Measurements from ENCODE around the gene CELF4. TPM values are rescaled to one million over a fixed set of nuclear protein-coding genes. Genes with fewer than 3 reads are reported as not detected.

CELF4 gene
- total and polyA plus RNA-seq, 2 donors (not counting 1 experiment from before 2014, with no cell fraction given): 0.17 TPM; not detected in 1

- DNase-seq (ENCODE audit: low read depth in 2 of 2): no peak
- TF ChIP-seq CTCF (conservative IDR thresholded peaks at IDR 0.05 in 1 of 2, IDR thresholded peaks at IDR 0.05 in 1 of 2; ENCODE audit: low read depth in 1 of 2, low read length in 2 of 2) (no peak), EZH2 (IDR thresholded peaks at IDR 0.05; ENCODE audit: low read length, missing control alignments) (no peak)
- H3K27ac ChIP-seq (ENCODE audit: insufficient read depth, low read length): no peak overlapping the region
- no peak overlapping the region for H2AFZ ChIP-seq (ENCODE audit: low read length)
- no peak overlapping the region for H3K4me3 ChIP-seq (replicated peaks in 1 of 4; ENCODE audit: control extremely low read depth in 1 of 4, insufficient read depth in 1 of 4, low read depth in 3 of 4, low read length in 4 of 4)
- no peaks in the 10 kb centered on the region for H3K36me3 ChIP-seq (ENCODE audit: control insufficient read depth, insufficient read depth, low read length)
- H3K9ac ChIP-seq (ENCODE audit: insufficient read depth, low read length): no peak overlapping the region
- H3K27me3 ChIP-seq (ENCODE audit: control insufficient read depth, insufficient read depth, low read length): no peaks in the 10 kb centered on the region
- no peaks in the 10 kb centered on the region for H3K4me1 ChIP-seq (ENCODE audit: control insufficient read depth, extremely low read depth, insufficient read depth, low read length)
- no peaks in the 10 kb centered on the region for H3K9me3 ChIP-seq (ENCODE audit: control insufficient read depth, insufficient read depth, low read depth, low read length)
- H3K79me2 ChIP-seq (ENCODE audit: control insufficient read depth, insufficient read depth, low read length): no peaks in the 10 kb centered on the region
- no peaks in the 10 kb centered on the region for H4K20me1 ChIP-seq (ENCODE audit: control insufficient read depth, extremely low read depth, insufficient read depth, low read length)
- H3K4me2 ChIP-seq (ENCODE audit: extremely low read depth, insufficient read depth, low read length): no peak overlapping the region
These were observed 106.9 kb downstream of the CELF4 start for GRCh38 chr18:37458697-37459096.

- H3K36me3 ChIP-seq (ENCODE audit: control insufficient read depth, insufficient read depth, low read length): no peaks in the 10 kb centered on the region
These were observed 107.8 kb downstream of the CELF4 start for GRCh38 chr18:37457753-37458152.

GRCh38 chr18:37457341-37457740 lies 108.3 kb downstream of the CELF4 start:
- no peaks in the 10 kb centered on the region for H3K4me1 ChIP-seq (ENCODE audit: control insufficient read depth, extremely low read depth, insufficient read depth, low read length)
- H3K36me3 ChIP-seq (ENCODE audit: control insufficient read depth, insufficient read depth, low read length): no peaks in the 10 kb centered on the region

More at GRCh38 chr18:37457753-37458152, 107.8 kb downstream of the CELF4 start:
- Histone ChIP-seq H3K4me1 (ENCODE audit: control insufficient read depth, extremely low read depth, insufficient read depth, low read length) (no peaks in the 10 kb centered on the region), H3K4me2 (ENCODE audit: extremely low read depth, insufficient read depth, low read length) (no peak overlapping the region), H3K27ac (ENCODE audit: insufficient read depth, low read length) (no peak overlapping the region), H3K4me3 (replicated peaks in 1 of 4; ENCODE audit: control extremely low read depth in 1 of 4, insufficient read depth in 1 of 4, low read depth in 3 of 4, low read length in 4 of 4) (no peak overlapping the region), H3K9me3 (ENCODE audit: control insufficient read depth, insufficient read depth, low read depth, low read length) (no peaks in the 10 kb centered on the region), H3K79me2 (ENCODE audit: control insufficient read depth, insufficient read depth, low read length) (no peaks in the 10 kb centered on the region), H3K9ac (ENCODE audit: insufficient read depth, low read length) (no peak overlapping the region), H2AFZ (ENCODE audit: low read length) (no peak overlapping the region), H4K20me1 (ENCODE audit: control insufficient read depth, extremely low read depth, insufficient read depth, low read length) (no peaks in the 10 kb centered on the region), H3K27me3 (ENCODE audit: control insufficient read depth, insufficient read depth, low read length) (no peaks in the 10 kb centered on the region)
- TF ChIP-seq CTCF (conservative IDR thresholded peaks at IDR 0.05 in 1 of 2, IDR thresholded peaks at IDR 0.05 in 1 of 2; ENCODE audit: low read depth in 1 of 2, low read length in 2 of 2) (no peak), EZH2 (IDR thresholded peaks at IDR 0.05; ENCODE audit: low read length, missing control alignments) (no peak)
- no peak for DNase-seq (ENCODE audit: low read depth in 2 of 2)

More at GRCh38 chr18:37457341-37457740, 108.3 kb downstream of the CELF4 start:
- Histone ChIP-seq H3K27me3 (ENCODE audit: control insufficient read depth, insufficient read depth, low read length) (no peaks in the 10 kb centered on the region), H3K9ac (ENCODE audit: insufficient read depth, low read length) (no peak overlapping the region), H2AFZ (ENCODE audit: low read length) (no peak overlapping the region), H3K79me2 (ENCODE audit: control insufficient read depth, insufficient read depth, low read length) (no peaks in the 10 kb centered on the region), H3K9me3 (ENCODE audit: control insufficient read depth, insufficient read depth, low read depth, low read length) (no peaks in the 10 kb centered on the region), H3K27ac (ENCODE audit: insufficient read depth, low read length) (no peak overlapping the region), H4K20me1 (ENCODE audit: control insufficient read depth, extremely low read depth, insufficient read depth, low read length) (no peaks in the 10 kb centered on the region), H3K4me3 (replicated peaks in 1 of 4; ENCODE audit: control extremely low read depth in 1 of 4, insufficient read depth in 1 of 4, low read depth in 3 of 4, low read length in 4 of 4) (no peak overlapping the region), H3K4me2 (ENCODE audit: extremely low read depth, insufficient read depth, low read length) (no peak overlapping the region)
- TF ChIP-seq CTCF (conservative IDR thresholded peaks at IDR 0.05 in 1 of 2, IDR thresholded peaks at IDR 0.05 in 1 of 2; ENCODE audit: low read depth in 1 of 2, low read length in 2 of 2) (no peak), EZH2 (IDR thresholded peaks at IDR 0.05; ENCODE audit: low read length, missing control alignments) (no peak)
- no peak for DNase-seq (ENCODE audit: low read depth in 2 of 2)
